Lower lobe of right lung (tissue), 2 donors: Measurements from ENCODE around the gene ARHGAP10. TPM values are rescaled to one million over a fixed set of nuclear protein-coding genes. Genes with fewer than 3 reads are reported as not detected.

ENCODE experiments used
- ATAC-seq, 2 donors: fragments of 200-7000 bp; cut with Tn5 transposase; one replicate each; pipeline ENCODE4 v1.9.1; 2020 to 2022; ENCODE audit warnings: mild to moderate bottlenecking in 2 of 2, moderate library complexity in 2 of 2
- DNase-seq: peaks from one replicate; pipeline ENCODE4 v3.0.0-alpha.2; 2020
- H3K27ac ChIP-seq: fragments of 200-600 bp; one replicate; pipeline ENCODE4 v1.8.0; 2022
- H3K27me3 ChIP-seq: fragments of 200-600 bp; one replicate; pipeline ENCODE4 v1.8.0; 2022; ENCODE audit warnings: low read depth
- H3K36me3 ChIP-seq: fragments of 200-600 bp; one replicate; pipeline ENCODE4 v1.8.0; 2022; ENCODE audit warnings: mild to moderate bottlenecking
- H3K4me1 ChIP-seq: fragments of 200-600 bp; one replicate; pipeline ENCODE4 v1.8.0; 2022
- H3K4me3 ChIP-seq: fragments of 200-600 bp; one replicate; pipeline ENCODE4 v1.8.0; 2022; ENCODE audit warnings: mild to moderate bottlenecking
- H3K9me3 ChIP-seq: fragments of 200-600 bp; one replicate; pipeline ENCODE4 v1.8.0; 2022
- intact Hi-C: fragments of 100-400 bp; cut with DNase I; formaldehyde crosslinking; loops from one replicate; pipeline ENCODE4 v1.11.0; 2022
- total RNA-seq: library from RNA; stranded (reverse); fragmentation: NEBNext Ultra II Directional; extraction: Animal tissue kit (Norgen Biotek cat#: 25700); gene quantifications from one replicate; pipeline ENCODE4 v1.2.1, GENCODE V29; 2021
- TF ChIP-seq, protein P1 (sequence below): fragments of 200-600 bp; IDR thresholded peaks from one replicate; pipeline ENCODE4 v1.8.0; 2022; ENCODE audit warnings: antibody characterized with exemption, mild to moderate bottlenecking
- donor health status: DM: no; HTN: yes; CAD: no; lungs with severe emphysema.

ARHGAP10 gene
- total RNA-seq, 1 donor from 2014 or later = 26.4 TPM

DNA sequence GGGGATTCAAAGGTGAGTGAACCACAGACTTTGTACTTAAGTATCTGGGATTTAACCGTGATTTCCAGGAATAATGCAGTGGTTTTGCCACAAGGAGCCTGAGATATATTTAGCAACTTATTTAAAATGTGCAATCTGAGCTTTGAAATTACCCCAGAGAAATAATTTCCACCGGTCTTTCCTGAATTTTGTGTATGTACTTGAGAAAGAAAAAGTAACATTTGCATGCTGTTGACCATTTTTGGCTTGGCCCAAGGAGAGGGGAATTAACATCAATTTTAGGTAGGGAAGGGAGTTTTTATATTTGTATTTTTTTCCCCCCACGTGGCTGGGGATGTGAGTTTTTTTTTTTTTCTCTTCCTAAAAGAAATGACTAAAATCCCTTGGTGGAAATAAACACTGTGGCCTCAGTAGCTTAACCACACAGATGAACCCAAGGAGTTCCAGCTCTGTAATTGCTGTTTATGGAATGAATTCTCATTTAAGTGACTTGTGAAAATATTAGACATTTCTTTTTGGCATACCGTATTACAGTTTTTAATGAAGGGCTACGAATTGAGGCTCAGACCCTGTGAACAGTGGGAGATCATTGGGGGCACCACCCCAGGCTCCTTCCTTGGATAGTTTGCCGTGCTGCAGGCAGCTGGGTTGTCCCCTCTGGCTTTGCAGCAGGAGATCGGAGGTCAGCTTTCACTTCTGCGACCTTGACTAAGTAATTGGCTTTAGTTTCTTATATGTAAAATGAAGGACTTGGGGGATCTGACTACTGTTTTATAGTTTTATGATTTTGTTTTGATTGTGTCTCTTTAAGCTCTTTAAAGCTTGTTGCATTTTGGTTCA lies 116.1 kb downstream of the ARHGAP10 start:
- intact Hi-C loops = no loop called here
- Histone ChIP-seq H3K27ac (no peak overlapping the region), H3K9me3 (no peaks in the 10 kb centered on the region), H3K4me1 (no peaks in the 10 kb centered on the region), H3K27me3 (no peaks in the 10 kb centered on the region), H3K36me3 (no peaks in the 10 kb centered on the region), H3K4me3 (no peak overlapping the region)
- TF ChIP-seq, protein P1, sequence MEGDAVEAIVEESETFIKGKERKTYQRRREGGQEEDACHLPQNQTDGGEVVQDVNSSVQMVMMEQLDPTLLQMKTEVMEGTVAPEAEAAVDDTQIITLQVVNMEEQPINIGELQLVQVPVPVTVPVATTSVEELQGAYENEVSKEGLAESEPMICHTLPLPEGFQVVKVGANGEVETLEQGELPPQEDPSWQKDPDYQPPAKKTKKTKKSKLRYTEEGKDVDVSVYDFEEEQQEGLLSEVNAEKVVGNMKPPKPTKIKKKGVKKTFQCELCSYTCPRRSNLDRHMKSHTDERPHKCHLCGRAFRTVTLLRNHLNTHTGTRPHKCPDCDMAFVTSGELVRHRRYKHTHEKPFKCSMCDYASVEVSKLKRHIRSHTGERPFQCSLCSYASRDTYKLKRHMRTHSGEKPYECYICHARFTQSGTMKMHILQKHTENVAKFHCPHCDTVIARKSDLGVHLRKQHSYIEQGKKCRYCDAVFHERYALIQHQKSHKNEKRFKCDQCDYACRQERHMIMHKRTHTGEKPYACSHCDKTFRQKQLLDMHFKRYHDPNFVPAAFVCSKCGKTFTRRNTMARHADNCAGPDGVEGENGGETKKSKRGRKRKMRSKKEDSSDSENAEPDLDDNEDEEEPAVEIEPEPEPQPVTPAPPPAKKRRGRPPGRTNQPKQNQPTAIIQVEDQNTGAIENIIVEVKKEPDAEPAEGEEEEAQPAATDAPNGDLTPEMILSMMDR = no peak
- DNase-seq = no peak
- no peak for ATAC-seq

DNA sequence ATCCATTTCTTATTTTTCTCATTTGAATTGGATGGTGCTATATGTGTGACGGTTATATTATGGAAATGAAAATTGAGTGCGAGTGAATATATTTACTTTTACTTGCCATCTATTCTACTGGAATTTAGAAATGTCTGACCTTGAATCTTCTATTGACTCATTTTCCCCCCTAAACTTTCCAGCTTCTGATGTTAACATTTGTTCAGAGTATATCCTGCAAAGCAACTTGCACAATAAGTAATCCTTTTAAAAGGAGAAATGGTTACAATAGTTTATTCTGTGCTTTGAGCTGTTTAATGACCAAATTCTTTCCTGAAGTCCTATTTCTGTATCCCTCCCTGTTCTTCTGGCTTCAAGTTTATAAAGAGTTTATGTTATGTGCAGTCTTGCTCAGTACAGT lies 116.7 kb downstream of the ARHGAP10 start:
- no peak overlapping the region for H3K27ac ChIP-seq
- intact Hi-C loops = no loop called here
- H3K36me3 ChIP-seq = no peaks in the 10 kb centered on the region
- ATAC-seq (no peak), DNase-seq (no peak)
- H3K9me3 ChIP-seq = no peaks in the 10 kb centered on the region
- no peaks in the 10 kb centered on the region for H3K27me3 ChIP-seq
- H3K4me1 ChIP-seq = no peaks in the 10 kb centered on the region
- TF ChIP-seq, protein P1 = no peak
- no peak overlapping the region for H3K4me3 ChIP-seq

DNA sequence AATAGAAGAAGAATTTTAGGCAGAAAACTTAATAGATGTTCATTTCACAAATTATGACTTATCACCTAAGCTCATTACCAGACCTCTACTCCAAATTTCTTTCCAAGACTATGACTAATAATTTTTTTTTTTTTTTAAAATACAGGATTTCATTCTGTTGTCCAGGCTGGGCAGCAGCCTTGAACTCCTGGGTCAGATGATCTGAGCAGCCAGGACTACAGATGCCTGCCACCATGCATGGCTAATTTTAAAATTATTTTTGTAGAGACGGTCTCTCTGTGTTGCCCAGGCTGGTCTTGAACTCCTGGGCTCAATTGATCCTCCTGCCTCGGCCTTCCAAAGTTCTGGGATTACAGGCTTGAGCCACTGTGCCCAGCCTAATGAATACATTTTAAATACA lies 119.2 kb downstream of the ARHGAP10 start:
- DNase-seq (no peak), ATAC-seq (no peak)
- Histone ChIP-seq H3K9me3 (no peaks in the 10 kb centered on the region), H3K36me3 (no peaks in the 10 kb centered on the region), H3K4me3 (no peak overlapping the region), H3K4me1 (peaks cover 8% of the 10 kb centered on the region), H3K27me3 (no peaks in the 10 kb centered on the region), H3K27ac (no peak overlapping the region)
- TF ChIP-seq, protein P1 = no peak
- intact Hi-C loops = no loop called here

DNA sequence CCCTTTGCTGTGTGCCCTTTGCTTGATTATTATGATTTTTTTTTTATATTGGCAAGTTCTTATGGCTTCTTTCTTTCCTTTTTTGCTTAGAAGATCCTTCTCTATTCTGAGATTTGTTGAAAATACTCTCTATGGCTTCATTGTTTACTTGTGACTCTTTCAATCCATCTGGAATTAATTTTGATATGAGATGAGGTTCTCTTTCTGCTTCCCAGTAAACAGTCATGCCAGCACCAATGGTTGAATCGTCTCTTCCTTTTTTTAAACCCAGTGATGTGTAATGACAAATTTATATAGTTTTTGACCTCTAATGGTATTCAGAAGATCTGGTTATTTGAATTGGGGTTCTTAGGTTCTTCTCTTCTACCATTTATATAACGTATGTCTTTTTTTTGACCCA lies 121.8 kb downstream of the ARHGAP10 start:
- Histone ChIP-seq H3K4me3 (no peak overlapping the region), H3K4me1 (peaks cover 10% of the 10 kb centered on the region), H3K9me3 (no peaks in the 10 kb centered on the region), H3K27ac (no peak overlapping the region), H3K27me3 (no peaks in the 10 kb centered on the region), H3K36me3 (no peaks in the 10 kb centered on the region)
- intact Hi-C loops = no loop called here
- DNase-seq (no peak), ATAC-seq (no peak)
- TF ChIP-seq, protein P1 = no peak

DNA sequence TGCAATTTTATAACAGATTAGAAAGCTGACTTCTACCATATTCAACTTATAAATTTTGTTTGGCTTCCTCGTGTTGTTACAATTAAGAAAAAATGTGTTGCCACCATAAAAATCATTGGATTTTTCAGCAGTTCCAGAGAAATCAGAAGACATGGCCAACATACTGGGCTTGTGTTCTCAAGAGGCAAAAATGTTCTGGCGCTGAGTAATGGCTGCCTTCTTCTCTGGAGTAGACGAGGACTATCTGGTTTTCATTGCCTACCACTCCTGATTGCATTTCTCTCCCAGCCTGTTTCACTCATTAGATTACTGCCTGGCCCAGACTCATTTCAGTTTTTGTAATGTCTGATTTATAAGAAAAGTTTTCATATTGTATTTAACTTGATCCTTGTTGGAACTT lies 122.3 kb downstream of the ARHGAP10 start:
- Histone ChIP-seq H3K27me3 (no peaks in the 10 kb centered on the region), H3K27ac (no peak overlapping the region), H3K9me3 (no peaks in the 10 kb centered on the region), H3K4me1 (peaks cover 10% of the 10 kb centered on the region), H3K4me3 (no peak overlapping the region), H3K36me3 (no peaks in the 10 kb centered on the region)
- ATAC-seq (no peak), DNase-seq (no peak)
- TF ChIP-seq, protein P1 = no peak
- intact Hi-C loops = no loop called here
